Endothelial cell of umbilical vein (primary cell): Measurements from ENCODE around the gene NDFIP1. TPM values are rescaled to one million over a fixed set of nuclear protein-coding genes. Genes with fewer than 3 reads are reported as not detected.

Experiments used
- BruUV-seq: library from RNA; stranded (reverse); fragments of 400-500 nt; replicated peaks from 2 replicates; lab custom pipeline; 2021; lab: Mats Ljungman, UMichigan
- CTCF ChIA-PET: fragments of 300-600, 350-600 bp; sonication (Branson Sonifier 250); formaldehyde crosslinking; loops from one replicate; lab custom pipeline; 2021; ENCODE audit warnings: antibody characterized with exemption, inconsistent platforms; lab: Charles Lee
- POLR2A ChIA-PET: fragments of 300-600, 350-600 bp; sonication (Branson Sonifier 250); formaldehyde crosslinking; loops from one replicate; lab custom pipeline; 2021; ENCODE audit warnings: antibody characterized with exemption, inconsistent platforms; lab: Charles Lee
- DNase-seq: peaks from one replicate; pipeline ENCODE4 v3.0.0-alpha.2; 2011; ENCODE audit warnings: low read depth, low spot score
- FAIRE-seq: peaks from 2 replicates; lab custom pipeline; 2011; peaks lifted over from hg19 to GRCh38; lab: Jason Lieb, UNC
- H2AFZ ChIP-seq: 2 replicates; pipeline ENCODE4 v1.6.0; 2012; ENCODE audit warnings: low read depth, low read length, control low read depth, inconsistent platforms
- H3K27ac ChIP-seq: 2 replicates; pipeline ENCODE4 v1.5.1; 2011; ENCODE audit warnings: low read depth, mild to moderate bottlenecking, control low read depth, low read length, moderate library complexity; ENCODE audit not compliant: insufficient read depth
- H3K27me3 ChIP-seq, 2 experiments: 2 replicates each; pipeline versions ENCODE4 v1.6.0 to v1.6.1; 2011; ENCODE audit warnings: low read length in 2 of 2, mixed read lengths in 1 of 2; ENCODE audit not compliant: control insufficient read depth in 2 of 2, insufficient read depth in 2 of 2
- H3K36me3 ChIP-seq, 2 experiments: 2 replicates in 1 of 2; 3 replicates in 1 of 2; pipeline ENCODE4 v1.5.1; 2011; ENCODE audit warnings: low read length in 2 of 2, mild to moderate bottlenecking in 1 of 2, moderate library complexity in 1 of 2; ENCODE audit not compliant: control insufficient read depth in 2 of 2, insufficient read depth in 2 of 2; ENCODE audit errors: extremely low read depth in 1 of 2
- H3K4me1 ChIP-seq: 3 replicates; pipeline ENCODE4 v1.5.1; 2011; ENCODE audit warnings: mild to moderate bottlenecking, low read length; ENCODE audit not compliant: control insufficient read depth, insufficient read depth; ENCODE audit errors: extremely low read depth
- H3K4me2 ChIP-seq: 2 replicates; pipeline ENCODE4 v1.6.1; 2011; ENCODE audit warnings: low read length, control low read depth, mixed read lengths; ENCODE audit not compliant: insufficient read depth
- H3K4me3 ChIP-seq, 3 experiments: fragments of 200-600 bp in 1 of 3; sonication (generic), shearing (Covaris generic) in 1 of 3; replicated peaks in 1 of 3; 2 replicates each; pipeline ENCODE4 v1.5.1; 2011 to 2016; ENCODE audit warnings: control low read depth in 3 of 3, low read length in 3 of 3, mild to moderate bottlenecking in 2 of 3, inconsistent platforms in 1 of 3, low read depth in 1 of 3, moderate library complexity in 1 of 3; ENCODE audit not compliant: insufficient read depth in 1 of 3
- H3K79me2 ChIP-seq: 2 replicates; pipeline ENCODE4 v1.6.0; 2012; ENCODE audit warnings: low read length, inconsistent platforms; ENCODE audit not compliant: control insufficient read depth, insufficient read depth
- H3K9ac ChIP-seq: replicated peaks from 2 replicates; pipeline ENCODE3; 2011; ENCODE audit warnings: low read length, control low read depth; ENCODE audit not compliant: insufficient read depth; ENCODE audit errors: extremely low read depth
- H3K9me1 ChIP-seq: replicated peaks from 3 replicates; pipeline ENCODE4 v1.6.0; 2011; ENCODE audit warnings: mild to moderate bottlenecking, low read length; ENCODE audit not compliant: control insufficient read depth, insufficient read depth; ENCODE audit errors: extremely low read depth
- H3K9me3 ChIP-seq: replicated peaks from 2 replicates; pipeline ENCODE4 v1.5.1; 2012; ENCODE audit warnings: low read length, inconsistent platforms; ENCODE audit not compliant: control insufficient read depth, insufficient read depth
- H4K20me1 ChIP-seq: replicated peaks from 2 replicates; pipeline ENCODE3; 2011; ENCODE audit warnings: mild to moderate bottlenecking, low read length; ENCODE audit not compliant: control insufficient read depth, insufficient read depth; ENCODE audit errors: extremely low read depth
- CTCF ChIP-seq, 2 donors: IDR thresholded peaks; 1 replicate in 1 of 2; 2 replicates in 1 of 2; pipeline ENCODE4 v1.5.1; 2011; ENCODE audit warnings: low read length in 2 of 2, mild to moderate bottlenecking in 2 of 2, moderate library complexity in 2 of 2, control low read depth in 1 of 2, inconsistent platforms in 1 of 2, low read depth in 1 of 2; ENCODE audit not compliant: insufficient read depth in 1 of 2; ENCODE audit errors: extremely low read depth in 1 of 2
- EZH2 ChIP-seq: IDR thresholded peaks from 2 replicates; pipeline ENCODE4 v1.6.1; 2012; ENCODE audit warnings: borderline replicate concordance, low read depth, mild to moderate bottlenecking, moderate library complexity, low read length, inconsistent platforms; ENCODE audit not compliant: severe bottlenecking
- FOS ChIP-seq: IDR thresholded peaks from 2 replicates; pipeline ENCODE4 v1.6.1; 2011; ENCODE audit warnings: mild to moderate bottlenecking, low read length, moderate library complexity, borderline replicate concordance; ENCODE audit not compliant: insufficient read depth
- GATA2 ChIP-seq: IDR thresholded peaks from 2 replicates; pipeline ENCODE4 v1.7.0; 2011; ENCODE audit warnings: low read depth, mild to moderate bottlenecking, moderate library complexity, mixed read lengths, low read length; ENCODE audit not compliant: insufficient read length, insufficient read depth
- JUN ChIP-seq: IDR thresholded peaks from 2 replicates; pipeline ENCODE4 v1.6.1; 2011; ENCODE audit warnings: borderline replicate concordance, low read depth; ENCODE audit not compliant: insufficient read length, insufficient read depth
- MAX ChIP-seq: IDR thresholded peaks from 2 replicates; pipeline ENCODE4 v1.6.1; 2011; ENCODE audit not compliant: insufficient read depth, insufficient read length
- MYC ChIP-seq: IDR thresholded peaks from one replicate; pipeline ENCODE4 v1.6.1; 2011; ENCODE audit warnings: mild to moderate bottlenecking, low read depth, low read length
- POLR2A ChIP-seq: IDR thresholded peaks from 2 replicates; pipeline ENCODE4 v1.6.1; 2012; ENCODE audit warnings: low read depth, mild to moderate bottlenecking, control low read depth, low read length
- POLR2AphosphoS5 ChIP-seq: IDR thresholded peaks from 2 replicates; pipeline ENCODE4 v1.6.1; 2012; ENCODE audit warnings: low read depth, mild to moderate bottlenecking, control low read depth, low read length, moderate library complexity; ENCODE audit not compliant: insufficient read depth
- dilution Hi-C: fragments of 300-500 bp; cut with MboI; formaldehyde crosslinking; loops from one replicate; pipeline ENCODE4 v1.15.0; 2019; ENCODE audit warnings: low sequenced_read_pairs; ENCODE audit not compliant: extremely low pct_ligation_motif_present
- intact Hi-C: fragments of 100-400 bp; cut with micrococcal nuclease; formaldehyde crosslinking; loops from one replicate; pipeline ENCODE4 v1.10.0; 2022
- polyA plus RNA-seq, 4 experiments: library from polyadenylated mRNA; depleted of rRNA in 3 of 4; stranded (reverse) in 3 of 4; unstranded in 1 of 4; fragments of >200 nt; gene quantifications; 2 replicates each; pipeline versions ENCODE4 v1.2.1 to v1.2.3, GENCODE V29; 2011 to 2012; ENCODE audit warnings: missing spikeins in 1 of 4
- total RNA-seq: library from RNA; stranded (reverse); gene quantifications from 2 replicates; pipeline ENCODE4 v1.2.3, GENCODE V29; 2021

The NDFIP1 gene
- total and polyA plus RNA-seq, 2 donors (not counting 3 experiments of a cell fraction or from before 2014, with no cell fraction given), result 12.3 to 42.6 TPM

GRCh38 chr5:142107036-142107735 is 1.4 kb upstream of the NDFIP1 start:
- dilution Hi-C loops, result no loop called here
- H3K36me3 ChIP-seq, result no peaks in the 10 kb centered on the region
- no peak overlapping the region for H3K27ac ChIP-seq
- no peaks in the 10 kb centered on the region for H3K9me1 ChIP-seq
- H3K79me2 ChIP-seq, result peaks cover 32% of the 10 kb centered on the region
- no peak overlapping the region for H2AFZ ChIP-seq
- H3K4me2 ChIP-seq, result no peak overlapping the region
- H3K9me3 ChIP-seq, result no peaks in the 10 kb centered on the region
- H3K27me3 ChIP-seq, result no peaks in the 10 kb centered on the region
- H3K4me3 ChIP-seq, result no peak overlapping the region
- no TSS peak for BruUV-seq
- TF ChIP-seq CTCF (IDR thresholded peaks at IDR 0.05; ENCODE audit: extremely low read depth in 1 of 2, insufficient read depth in 1 of 2, low read depth in 1 of 2, low read length in 2 of 2) (no peak), MYC (no peak), FOS (no peak), GATA2 (no peak), MAX (no peak), JUN (no peak), POLR2AphosphoS5 (no peak), EZH2 (no peak), POLR2A (no peak)
- CTCF ChIA-PET, result interaction anchor here (0.6 to 5.5 kb wide), 5 partner anchors 8 to 358 kb away, joined by 3 to 53 read pairs (median 3); partner anchors contain the start of genes GNPDA1 and RNF14
- intact Hi-C loops, result no loop called here
- H3K4me1 ChIP-seq, result peaks cover 14% of the 10 kb centered on the region
- H4K20me1 ChIP-seq, result no peaks in the 10 kb centered on the region
- no peak overlapping the region for H3K9ac ChIP-seq
- DNase-seq (no peak), FAIRE-seq (no peak)
- POLR2A ChIA-PET, result interaction anchor here (0.6 kb wide), 1 partner anchor 55 kb away, joined by 3 read pairs; no protein-coding TSS in a partner anchor
